T-helper 1 cell treated with Interleukin-12 subunit alpha and Interleukin-12 subunit beta and Interleukin-4 antibody, amounts not matched to agents 30 ng/mL and 1 ng/mL, for 36 hours (primary cell): ENCODE results near the gene SIX2. TPM values are rescaled to one million over a fixed set of nuclear protein-coding genes. Genes with fewer than 3 reads are reported as not detected.

Experiments used
- intact Hi-C: fragments of 100-400 bp; cut with micrococcal nuclease; formaldehyde crosslinking; loops from one replicate; pipeline ENCODE4 v1.15.1; 2024
- total RNA-seq: library from RNA; stranded (reverse); gene quantifications from 2 replicates; pipeline ENCODE4 v1.2.3, GENCODE V29; 2022

Gene SIX2
- total RNA-seq, 1 donor from 2014 or later: not detected

GRCh38 chr2:45024097-45024496, 14.8 kb upstream of the SIX2 start:
- intact Hi-C loops: no loop called here

GRCh38 chr2:45020439-45020838, 11.2 kb upstream of the SIX2 start:
- intact Hi-C loops: no loop called here

- intact Hi-C loops: no loop called here
These were observed 8.8 kb upstream of the SIX2 start for GRCh38 chr2:45018023-45018422.

GRCh38 chr2:45014831-45015230, 5.6 kb upstream of the SIX2 start:
- intact Hi-C loops: no loop called here

GRCh38 chr2:45014016-45014702, 4.9 kb upstream of the SIX2 start:
- intact Hi-C loops: no loop called here

GRCh38 chr2:45013229-45014015, 4.2 kb upstream of the SIX2 start:
- intact Hi-C loops: no loop called here

GRCh38 chr2:45012733-45013132, 3.5 kb upstream of the SIX2 start:
- intact Hi-C loops: no loop called here

- intact Hi-C loops: no loop called here
These were observed 2.7 kb upstream of the SIX2 start for GRCh38 chr2:45011621-45012602.

GRCh38 chr2:45011121-45011520, 1.9 kb upstream of the SIX2 start:
- intact Hi-C loops: no loop called here

GRCh38 chr2:45010702-45011012, 1.4 kb upstream of the SIX2 start:
- intact Hi-C loops: no loop called here

GRCh38 chr2:45009928-45010701, 863 bp upstream of the SIX2 start:
- intact Hi-C loops: loop anchor here (5.0 kb wide), 2 partner anchors 68 to 208 kb away; partner anchors contain the start of gene SIX3

- intact Hi-C loops: loop anchor here (5.0 kb wide), 2 partner anchors 66 to 206 kb away; partner anchors contain the start of gene SIX3
These were observed 739 bp downstream of the SIX2 start for GRCh38 chr2:45008296-45009129.

GRCh38 chr2:45007961-45008295, 1.3 kb downstream of the SIX2 start:
- intact Hi-C loops: loop anchor here (5.0 kb wide), 2 partner anchors 66 to 206 kb away; partner anchors contain the start of gene SIX3

GRCh38 chr2:45006942-45007287, 2.3 kb downstream of the SIX2 start:
- intact Hi-C loops: loop anchor here (5.0 kb wide), 2 partner anchors 65 to 205 kb away; partner anchors contain the start of gene SIX3

GRCh38 chr2:45006041-45006941, 3.0 kb downstream of the SIX2 start:
- intact Hi-C loops: loop anchor here (5.0 kb wide), 2 partner anchors 64 to 204 kb away; partner anchors contain the start of gene SIX3

GRCh38 chr2:45005261-45006002, 3.8 kb downstream of the SIX2 start:
- intact Hi-C loops: loop anchor here (5.0 kb wide), 2 partner anchors 63 to 203 kb away; partner anchors contain the start of gene SIX3

GRCh38 chr2:45004562-45005191, 4.6 kb downstream of the SIX2 start:
- intact Hi-C loops: loop anchor here (5.0 kb wide), 3 partner anchors 62 to 202 kb away; partner anchors contain the start of gene SIX3
